ENCODE data around the gene PHEX.

DNA sequence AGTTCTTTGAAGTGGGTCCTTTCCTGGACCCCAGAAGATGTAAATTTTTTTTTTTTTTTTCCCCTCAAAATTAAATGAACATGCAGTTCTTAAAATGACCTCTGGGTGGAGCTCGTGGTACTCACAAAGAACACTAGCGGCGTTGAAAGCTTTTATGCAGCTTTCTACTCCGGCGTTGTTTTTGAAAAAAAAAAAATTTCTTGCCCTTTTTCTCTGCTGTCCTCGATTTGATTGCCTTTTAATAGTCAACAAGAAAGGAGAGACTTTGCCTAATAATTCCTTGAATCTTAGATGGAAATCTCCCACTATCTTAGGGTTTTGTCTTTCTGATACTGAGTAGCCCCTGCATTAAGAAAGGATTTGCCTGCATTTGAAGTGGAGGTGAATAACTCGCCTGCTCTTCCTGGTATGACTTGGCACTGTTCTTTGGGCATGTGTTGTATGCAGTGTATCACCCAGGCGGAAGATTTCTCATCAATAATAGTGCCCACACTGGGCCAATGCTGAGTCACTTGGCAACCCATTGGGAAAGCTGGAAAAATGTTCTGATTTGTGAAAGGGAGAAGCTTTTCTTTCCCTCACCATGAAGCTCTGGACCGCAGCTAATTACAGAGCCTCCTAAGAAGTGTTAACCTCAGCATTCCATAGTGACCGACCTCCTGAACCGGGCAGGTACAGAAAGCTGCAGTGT lies 104.0 kb downstream of the PHEX start:
- TF ChIP-seq, protein P1, sequence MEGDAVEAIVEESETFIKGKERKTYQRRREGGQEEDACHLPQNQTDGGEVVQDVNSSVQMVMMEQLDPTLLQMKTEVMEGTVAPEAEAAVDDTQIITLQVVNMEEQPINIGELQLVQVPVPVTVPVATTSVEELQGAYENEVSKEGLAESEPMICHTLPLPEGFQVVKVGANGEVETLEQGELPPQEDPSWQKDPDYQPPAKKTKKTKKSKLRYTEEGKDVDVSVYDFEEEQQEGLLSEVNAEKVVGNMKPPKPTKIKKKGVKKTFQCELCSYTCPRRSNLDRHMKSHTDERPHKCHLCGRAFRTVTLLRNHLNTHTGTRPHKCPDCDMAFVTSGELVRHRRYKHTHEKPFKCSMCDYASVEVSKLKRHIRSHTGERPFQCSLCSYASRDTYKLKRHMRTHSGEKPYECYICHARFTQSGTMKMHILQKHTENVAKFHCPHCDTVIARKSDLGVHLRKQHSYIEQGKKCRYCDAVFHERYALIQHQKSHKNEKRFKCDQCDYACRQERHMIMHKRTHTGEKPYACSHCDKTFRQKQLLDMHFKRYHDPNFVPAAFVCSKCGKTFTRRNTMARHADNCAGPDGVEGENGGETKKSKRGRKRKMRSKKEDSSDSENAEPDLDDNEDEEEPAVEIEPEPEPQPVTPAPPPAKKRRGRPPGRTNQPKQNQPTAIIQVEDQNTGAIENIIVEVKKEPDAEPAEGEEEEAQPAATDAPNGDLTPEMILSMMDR (IDR thresholded peaks at IDR 0.05), result peak; percentile 45 to 82 (median 58)
- TF ChIP-seq POLR2A (IDR thresholded peaks at IDR 0.05), result no peak

Measured in adrenal gland (tissue), 5 donors.